OCI-LY7 (cell line): ENCODE results near the gene IRF7. TPM values are rescaled to one million over a fixed set of nuclear protein-coding genes. Genes with fewer than 3 reads are reported as not detected.

Source experiments
- BruUV-seq: library from RNA; stranded (reverse); fragments of 400-500 nt; replicated peaks from 2 replicates; lab custom pipeline; 2021; lab: Mats Ljungman, UMichigan
- CTCF ChIA-PET: fragments of 300-600 bp; sonication (Branson Sonifier 250); formaldehyde crosslinking; loops from one replicate; lab custom pipeline; 2022; ENCODE audit warnings: antibody characterized with exemption; ENCODE audit not compliant: unreplicated experiment; lab: Charles Lee
- POLR2A ChIA-PET: fragments of 300-600 bp; sonication (Branson Sonifier 250); formaldehyde crosslinking; loops from one replicate; lab custom pipeline; 2022; ENCODE audit warnings: antibody characterized with exemption; lab: Charles Lee
- DNase-seq: peaks from one replicate; pipeline ENCODE4 v3.0.0-alpha.2; 2015; ENCODE audit warnings: low spot score
- H2AFZ ChIP-seq: fragments of 200-600 bp; sonication (generic), shearing (Covaris generic); 2 replicates; pipeline ENCODE4 v1.6.1; 2014; ENCODE audit warnings: mild to moderate bottlenecking, antibody characterized with exemption, low read length, moderate library complexity
- H3K27ac ChIP-seq: fragments of 200-600 bp; sonication (generic); 2 replicates; pipeline ENCODE4 v1.5.1; 2014; ENCODE audit warnings: mixed run types, low read depth, mild to moderate bottlenecking, moderate library complexity, low read length, inconsistent platforms; ENCODE audit not compliant: poor library complexity, severe bottlenecking
- H3K36me3 ChIP-seq: fragments of 200-600 bp; sonication (generic); 2 replicates; pipeline ENCODE4 v1.6.1; 2014; ENCODE audit warnings: mild to moderate bottlenecking, antibody characterized with exemption, low read length, moderate library complexity, mixed read lengths; ENCODE audit not compliant: insufficient read depth
- H3K4me1 ChIP-seq: fragments of 200-600 bp; sonication (generic); 2 replicates; pipeline ENCODE4 v1.5.1; 2014; ENCODE audit warnings: mild to moderate bottlenecking, low read length; ENCODE audit not compliant: insufficient read depth, poor library complexity, severe bottlenecking
- H3K4me2 ChIP-seq: fragments of 200-600 bp; sonication (generic); 2 replicates; pipeline ENCODE4 v1.6.1; 2014; ENCODE audit warnings: mild to moderate bottlenecking, low read length
- H3K4me3 ChIP-seq: fragments of 200-600 bp; sonication (generic); 2 replicates; pipeline ENCODE4 v1.5.1; 2014; ENCODE audit warnings: mild to moderate bottlenecking, low read depth, low read length; ENCODE audit not compliant: poor library complexity, severe bottlenecking
- H3K79me2 ChIP-seq: fragments of 200-600 bp; sonication (generic); 2 replicates; pipeline ENCODE4 v1.6.1; 2016; ENCODE audit warnings: low read depth, mild to moderate bottlenecking, low read length, moderate library complexity, mixed read lengths; ENCODE audit not compliant: insufficient read depth
- H3K9me2 ChIP-seq: fragments of 200-600 bp; sonication (generic); 2 replicates; pipeline ENCODE4 v1.6.1; 2016; ENCODE audit warnings: mild to moderate bottlenecking, low read length, mixed read lengths; ENCODE audit not compliant: insufficient read depth
- H3K9me3 ChIP-seq: fragments of 200-600 bp; sonication (generic); 2 replicates; pipeline ENCODE4 v1.6.1; 2014; ENCODE audit warnings: mild to moderate bottlenecking, mixed run types, low read length, mixed read lengths
- H4K20me1 ChIP-seq: fragments of 200-600 bp; sonication (generic); 2 replicates; pipeline ENCODE4 v1.6.1; 2014; ENCODE audit warnings: mild to moderate bottlenecking, antibody characterized with exemption, low read length, moderate library complexity, mixed read lengths; ENCODE audit not compliant: insufficient read depth
- EZH2phosphoT487 ChIP-seq: fragments of 200-600 bp; sonication (generic); IDR thresholded peaks from 2 replicates; pipeline ENCODE4 v1.6.1; 2018; ENCODE audit warnings: low read depth, borderline replicate concordance, mild to moderate bottlenecking, mixed run types, antibody characterized with exemption, low read length, moderate library complexity, mixed read lengths
- intact Hi-C: fragments of 100-400 bp; cut with micrococcal nuclease; formaldehyde crosslinking; loops from one replicate; pipeline ENCODE4 v1.10.0; 2022; ENCODE audit not compliant: unreplicated experiment
- total RNA-seq, 2 experiments: library from RNA; depleted of rRNA in 1 of 2; stranded (reverse); fragments of >200 nt in 1 of 2; shearing (Covaris generic) in 1 of 2; gene quantifications; 2 replicates each; pipeline ENCODE4 v1.2.3, GENCODE V29; 2014 to 2022
- TF ChIP-seq, protein P1 (sequence below): fragments of 200-600 bp; sonication (generic); conservative IDR thresholded peaks from 2 replicates; pipeline ENCODE4 v1.5.1; 2014; ENCODE audit warnings: mild to moderate bottlenecking, antibody characterized with exemption, low read length, moderate library complexity, mixed read lengths

Gene IRF7
- total RNA-seq, 2 experiments from 2014 or later: 15.8 to 18.7 TPM

DNA sequence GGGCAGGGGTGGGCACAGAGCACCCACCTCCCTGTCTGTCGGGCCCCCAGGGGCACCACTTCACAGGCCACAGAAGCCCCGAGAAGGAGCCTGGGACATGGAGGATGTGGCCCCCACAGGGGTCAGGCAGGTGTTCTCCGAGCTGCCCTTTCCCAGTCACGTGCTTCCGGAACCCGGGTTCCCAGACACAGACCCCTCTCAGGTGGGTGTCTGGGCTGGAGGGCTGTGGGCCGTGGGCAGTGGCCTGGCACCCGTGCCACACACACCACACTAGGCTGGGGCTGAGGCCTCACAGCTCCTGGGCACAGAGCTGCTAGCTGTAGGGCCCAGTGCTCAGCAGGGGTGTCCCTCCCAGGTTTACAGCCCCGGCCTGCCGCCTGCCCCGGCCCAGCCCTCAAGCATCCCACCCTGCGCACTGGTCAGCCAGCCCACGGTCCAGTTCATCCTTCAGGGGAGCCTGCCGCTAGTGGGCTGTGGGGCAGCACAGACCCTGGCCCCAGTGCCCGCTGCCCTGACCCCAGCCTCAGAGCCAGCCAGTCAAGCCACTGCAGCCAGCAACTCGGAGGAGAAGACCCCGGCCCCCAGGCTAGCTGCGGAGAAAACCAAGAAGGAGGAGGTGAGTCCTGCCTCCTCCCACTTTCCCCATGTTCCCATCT lies 5.5 kb downstream of the IRF7 start:
- intact Hi-C loops: no loop called here
- Histone ChIP-seq H3K27ac (no peak overlapping the region), H3K36me3 (peaks cover 81% of the 10 kb centered on the region), H3K9me2 (no peaks in the 10 kb centered on the region), H3K79me2 (no peaks in the 10 kb centered on the region), H3K4me1 (peaks cover 6% of the 10 kb centered on the region), H3K9me3 (no peaks in the 10 kb centered on the region), H2AFZ (no peak overlapping the region), H3K4me2 (no peak overlapping the region), H3K4me3 (no peak overlapping the region), H4K20me1 (0 out of 2 replicates have a peak, but pooled peaks cover 3% of the 10 kb centered on the region)
- TF ChIP-seq, protein P1, sequence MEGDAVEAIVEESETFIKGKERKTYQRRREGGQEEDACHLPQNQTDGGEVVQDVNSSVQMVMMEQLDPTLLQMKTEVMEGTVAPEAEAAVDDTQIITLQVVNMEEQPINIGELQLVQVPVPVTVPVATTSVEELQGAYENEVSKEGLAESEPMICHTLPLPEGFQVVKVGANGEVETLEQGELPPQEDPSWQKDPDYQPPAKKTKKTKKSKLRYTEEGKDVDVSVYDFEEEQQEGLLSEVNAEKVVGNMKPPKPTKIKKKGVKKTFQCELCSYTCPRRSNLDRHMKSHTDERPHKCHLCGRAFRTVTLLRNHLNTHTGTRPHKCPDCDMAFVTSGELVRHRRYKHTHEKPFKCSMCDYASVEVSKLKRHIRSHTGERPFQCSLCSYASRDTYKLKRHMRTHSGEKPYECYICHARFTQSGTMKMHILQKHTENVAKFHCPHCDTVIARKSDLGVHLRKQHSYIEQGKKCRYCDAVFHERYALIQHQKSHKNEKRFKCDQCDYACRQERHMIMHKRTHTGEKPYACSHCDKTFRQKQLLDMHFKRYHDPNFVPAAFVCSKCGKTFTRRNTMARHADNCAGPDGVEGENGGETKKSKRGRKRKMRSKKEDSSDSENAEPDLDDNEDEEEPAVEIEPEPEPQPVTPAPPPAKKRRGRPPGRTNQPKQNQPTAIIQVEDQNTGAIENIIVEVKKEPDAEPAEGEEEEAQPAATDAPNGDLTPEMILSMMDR: no peak
- no peak for TF ChIP-seq EZH2phosphoT487
- ChIA-PET CTCF (no interaction called here), POLR2A (interaction anchor here (0.5 kb wide), 1 partner anchor 19 kb away, joined by 5 read pairs; no protein-coding TSS in a partner anchor)
- DNase-seq: no peak
- no TSS peak for BruUV-seq

DNA sequence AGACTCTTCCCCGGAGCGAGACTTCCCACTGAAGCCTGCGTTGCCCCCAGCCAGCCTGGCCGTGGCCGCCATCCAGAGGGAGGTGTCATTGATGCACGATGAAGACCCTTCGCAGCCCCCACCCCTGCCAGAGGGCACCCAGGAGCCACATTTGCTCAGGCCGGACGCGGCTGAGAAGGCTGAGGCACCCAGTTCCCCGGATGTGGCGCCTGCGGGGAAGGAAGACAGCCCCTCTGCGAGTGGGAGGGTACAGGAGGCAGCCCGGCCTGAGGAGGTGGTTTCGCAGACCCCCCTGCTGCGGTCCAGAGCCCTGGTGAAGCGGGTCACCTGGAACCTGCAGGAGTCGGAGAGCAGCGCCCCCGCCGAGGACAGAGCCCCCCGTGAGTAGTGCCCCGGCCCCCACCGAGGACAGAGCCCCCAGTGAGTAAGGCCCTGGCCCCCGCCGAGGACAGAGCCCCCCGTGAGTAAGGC lies 6.4 kb downstream of the IRF7 start:
- H3K4me3 ChIP-seq: no peak overlapping the region
- peaks cover 90% of the 10 kb centered on the region for H3K36me3 ChIP-seq
- no TSS peak for BruUV-seq
- no peaks in the 10 kb centered on the region for H3K4me1 ChIP-seq
- no peaks in the 10 kb centered on the region for H3K9me3 ChIP-seq
- TF ChIP-seq EZH2phosphoT487: no peak
- TF ChIP-seq, protein P1: no peak
- POLR2A ChIA-PET: no interaction called here
- no peaks in the 10 kb centered on the region for H3K79me2 ChIP-seq
- CTCF ChIA-PET: no interaction called here
- DNase-seq: no peak
- H3K4me2 ChIP-seq: no peak overlapping the region
- H4K20me1 ChIP-seq: 0 out of 2 replicates have a peak, but pooled peaks cover 3% of the 10 kb centered on the region
- intact Hi-C loops: no loop called here
- no peak overlapping the region for H3K27ac ChIP-seq
- no peak overlapping the region for H2AFZ ChIP-seq
- H3K9me2 ChIP-seq: no peaks in the 10 kb centered on the region

DNA sequence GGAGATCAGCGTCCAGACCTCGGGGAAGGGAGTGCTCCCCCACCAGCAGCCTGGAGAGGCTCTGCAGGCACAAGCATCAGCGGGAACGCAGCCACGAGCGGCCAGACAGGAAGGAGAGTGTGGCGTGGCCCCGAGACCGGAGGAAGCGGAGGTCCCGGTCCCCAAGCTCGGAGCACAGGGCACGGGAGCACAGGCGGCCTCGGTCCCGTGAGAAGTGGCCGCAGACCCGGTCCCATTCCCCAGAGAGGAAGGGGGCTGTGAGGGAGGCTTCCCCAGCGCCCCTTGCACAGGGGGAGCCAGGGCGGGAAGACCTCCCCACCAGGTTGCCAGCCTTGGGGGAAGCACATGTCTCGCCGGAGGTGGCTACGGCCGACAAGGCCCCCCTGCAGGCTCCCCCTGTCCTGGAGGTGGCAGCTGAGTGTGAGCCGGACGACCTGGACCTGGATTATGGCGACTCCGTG lies 6.9 kb downstream of the IRF7 start:
- Histone ChIP-seq H3K4me2 (no peak overlapping the region), H3K9me2 (no peaks in the 10 kb centered on the region), H3K9me3 (no peaks in the 10 kb centered on the region), H4K20me1 (no peaks in the 10 kb centered on the region), H3K36me3 (peaks cover 96% of the 10 kb centered on the region), H3K4me3 (no peak overlapping the region), H3K79me2 (no peaks in the 10 kb centered on the region), H3K27ac (no peak overlapping the region), H2AFZ (no peak overlapping the region), H3K4me1 (no peaks in the 10 kb centered on the region)
- BruUV-seq: no TSS peak
- ChIA-PET CTCF (interaction anchor here (0.6 kb wide), 1 partner anchor 8 kb away, joined by 4 read pairs; no protein-coding TSS in a partner anchor), POLR2A (no interaction called here)
- DNase-seq: no peak
- intact Hi-C loops: no loop called here
- TF ChIP-seq EZH2phosphoT487: no peak
- TF ChIP-seq, protein P1: no peak
